K562 (cell line): Measurements from ENCODE around the gene SYT1. TPM values are rescaled to one million over a fixed set of nuclear protein-coding genes. Genes with fewer than 3 reads are reported as not detected.

Source experiments
- DDX20 ChIP-seq: fragments of 450-650 bp; IDR thresholded peaks from 2 replicates; pipeline ENCODE4 v1.6.1; 2016; ENCODE audit warnings: missing genetic modification characterization, low read depth, mild to moderate bottlenecking, missing compliant biosample characterization, moderate library complexity
- DMBX1 ChIP-seq: fragments of 250-450 bp; sonication (Bioruptor Pico); IDR thresholded peaks from 2 replicates; pipeline ENCODE4 v1.8.0; 2022; ENCODE audit warnings: inconsistent platforms, mild to moderate bottlenecking, moderate library complexity, borderline replicate concordance
- polyA plus RNA-seq, 8 experiments: library from polyadenylated mRNA; depleted of rRNA in 4 of 8; stranded (reverse) in 5 of 8; unstranded in 3 of 8; fragments of >200 nt; fragmentation: Nextera tagmentation in 2 of 8; fragmentation: Illumina TruSeq in 1 of 8; extraction: Ambion mirVana in 2 of 8; extraction: Trizol in 1 of 8; gene quantifications; 2 replicates each; pipeline versions ENCODE4 v1.2.1 to v1.2.3, GENCODE V29; 2011 to 2014; ENCODE audit warnings: inconsistent platforms in 1 of 8, missing spikeins in 1 of 8
- total RNA-seq, 7 experiments: library from RNA; depleted of rRNA in 6 of 7; stranded (reverse); fragments of >200 nt in 6 of 7; fragmentation: Illumina TruSeq in 2 of 7; extraction: Trizol in 2 of 7; gene quantifications; 2 replicates each; pipeline versions ENCODE4 v1.2.1 to v1.2.3, GENCODE V29; 2011 to 2021; ENCODE audit warnings: low replicate concordance in 1 of 7
- TF ChIP-seq, protein P1 (sequence below): sonication (generic); formaldehyde crosslinking; IDR thresholded peaks from 2 replicates; pipeline ENCODE4 v1.8.0; 2023; ENCODE audit warnings: missing genetic modification reagents, mild to moderate bottlenecking, borderline replicate concordance
- TF ChIP-seq, protein P2 (sequence below): fragments of 450-650 bp; IDR thresholded peaks from 2 replicates; pipeline ENCODE4 v1.6.1; 2016; ENCODE audit warnings: low read depth
- TF ChIP-seq, protein P3 (sequence below): IDR thresholded peaks from 2 replicates; pipeline ENCODE4 v1.6.1; 2016; ENCODE audit warnings: missing genetic modification characterization, missing compliant biosample characterization
- TF ChIP-seq, protein P4 (sequence below), 2 experiments: fragments of 200-800 bp in 1 of 2; sonication (Bioruptor generic) in 1 of 2; sonication (generic) in 1 of 2; formaldehyde crosslinking in 1 of 2; IDR thresholded peaks in 1 of 2; conservative IDR thresholded peaks in 1 of 2; 2 replicates each; pipeline versions ENCODE4 v1.5.0 to v1.6.1; 2016 to 2020; ENCODE audit warnings: missing compliant biosample characterization in 1 of 2, missing genetic modification characterization in 1 of 2, missing genetic modification reagents in 1 of 2

SYT1 gene
- total and polyA plus RNA-seq, 9 of the 15 experiments (the other 6 are each of a cell fraction or from before 2014, with no cell fraction given): 0.03 to 0.13 (median 0.07) TPM; not detected in 4

DNA sequence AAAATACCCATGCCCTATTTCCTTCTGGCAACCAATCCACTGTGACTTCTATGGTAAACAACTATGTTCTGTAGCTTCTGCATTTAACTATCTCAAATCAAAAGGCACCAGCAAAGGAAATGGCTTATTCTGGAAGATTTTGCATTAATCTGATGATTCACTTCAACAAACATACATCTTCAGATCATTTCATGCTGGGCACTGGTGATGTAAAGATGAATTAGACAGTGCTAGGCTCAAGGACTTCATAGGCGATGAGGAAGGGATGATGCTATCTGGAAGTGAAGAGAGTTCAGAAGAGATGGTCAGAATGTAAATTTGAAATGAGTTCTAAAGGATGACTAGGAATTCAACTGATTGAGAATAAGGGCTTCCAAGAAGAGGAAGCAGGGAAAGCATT is 462.9 kb downstream of the SYT1 start (continued):
- TF ChIP-seq, protein P1, sequence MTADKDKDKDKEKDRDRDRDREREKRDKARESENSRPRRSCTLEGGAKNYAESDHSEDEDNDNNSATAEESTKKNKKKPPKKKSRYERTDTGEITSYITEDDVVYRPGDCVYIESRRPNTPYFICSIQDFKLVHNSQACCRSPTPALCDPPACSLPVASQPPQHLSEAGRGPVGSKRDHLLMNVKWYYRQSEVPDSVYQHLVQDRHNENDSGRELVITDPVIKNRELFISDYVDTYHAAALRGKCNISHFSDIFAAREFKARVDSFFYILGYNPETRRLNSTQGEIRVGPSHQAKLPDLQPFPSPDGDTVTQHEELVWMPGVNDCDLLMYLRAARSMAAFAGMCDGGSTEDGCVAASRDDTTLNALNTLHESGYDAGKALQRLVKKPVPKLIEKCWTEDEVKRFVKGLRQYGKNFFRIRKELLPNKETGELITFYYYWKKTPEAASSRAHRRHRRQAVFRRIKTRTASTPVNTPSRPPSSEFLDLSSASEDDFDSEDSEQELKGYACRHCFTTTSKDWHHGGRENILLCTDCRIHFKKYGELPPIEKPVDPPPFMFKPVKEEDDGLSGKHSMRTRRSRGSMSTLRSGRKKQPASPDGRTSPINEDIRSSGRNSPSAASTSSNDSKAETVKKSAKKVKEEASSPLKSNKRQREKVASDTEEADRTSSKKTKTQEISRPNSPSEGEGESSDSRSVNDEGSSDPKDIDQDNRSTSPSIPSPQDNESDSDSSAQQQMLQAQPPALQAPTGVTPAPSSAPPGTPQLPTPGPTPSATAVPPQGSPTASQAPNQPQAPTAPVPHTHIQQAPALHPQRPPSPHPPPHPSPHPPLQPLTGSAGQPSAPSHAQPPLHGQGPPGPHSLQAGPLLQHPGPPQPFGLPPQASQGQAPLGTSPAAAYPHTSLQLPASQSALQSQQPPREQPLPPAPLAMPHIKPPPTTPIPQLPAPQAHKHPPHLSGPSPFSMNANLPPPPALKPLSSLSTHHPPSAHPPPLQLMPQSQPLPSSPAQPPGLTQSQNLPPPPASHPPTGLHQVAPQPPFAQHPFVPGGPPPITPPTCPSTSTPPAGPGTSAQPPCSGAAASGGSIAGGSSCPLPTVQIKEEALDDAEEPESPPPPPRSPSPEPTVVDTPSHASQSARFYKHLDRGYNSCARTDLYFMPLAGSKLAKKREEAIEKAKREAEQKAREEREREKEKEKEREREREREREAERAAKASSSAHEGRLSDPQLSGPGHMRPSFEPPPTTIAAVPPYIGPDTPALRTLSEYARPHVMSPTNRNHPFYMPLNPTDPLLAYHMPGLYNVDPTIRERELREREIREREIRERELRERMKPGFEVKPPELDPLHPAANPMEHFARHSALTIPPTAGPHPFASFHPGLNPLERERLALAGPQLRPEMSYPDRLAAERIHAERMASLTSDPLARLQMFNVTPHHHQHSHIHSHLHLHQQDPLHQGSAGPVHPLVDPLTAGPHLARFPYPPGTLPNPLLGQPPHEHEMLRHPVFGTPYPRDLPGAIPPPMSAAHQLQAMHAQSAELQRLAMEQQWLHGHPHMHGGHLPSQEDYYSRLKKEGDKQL: no peak
- TF ChIP-seq, protein P2, sequence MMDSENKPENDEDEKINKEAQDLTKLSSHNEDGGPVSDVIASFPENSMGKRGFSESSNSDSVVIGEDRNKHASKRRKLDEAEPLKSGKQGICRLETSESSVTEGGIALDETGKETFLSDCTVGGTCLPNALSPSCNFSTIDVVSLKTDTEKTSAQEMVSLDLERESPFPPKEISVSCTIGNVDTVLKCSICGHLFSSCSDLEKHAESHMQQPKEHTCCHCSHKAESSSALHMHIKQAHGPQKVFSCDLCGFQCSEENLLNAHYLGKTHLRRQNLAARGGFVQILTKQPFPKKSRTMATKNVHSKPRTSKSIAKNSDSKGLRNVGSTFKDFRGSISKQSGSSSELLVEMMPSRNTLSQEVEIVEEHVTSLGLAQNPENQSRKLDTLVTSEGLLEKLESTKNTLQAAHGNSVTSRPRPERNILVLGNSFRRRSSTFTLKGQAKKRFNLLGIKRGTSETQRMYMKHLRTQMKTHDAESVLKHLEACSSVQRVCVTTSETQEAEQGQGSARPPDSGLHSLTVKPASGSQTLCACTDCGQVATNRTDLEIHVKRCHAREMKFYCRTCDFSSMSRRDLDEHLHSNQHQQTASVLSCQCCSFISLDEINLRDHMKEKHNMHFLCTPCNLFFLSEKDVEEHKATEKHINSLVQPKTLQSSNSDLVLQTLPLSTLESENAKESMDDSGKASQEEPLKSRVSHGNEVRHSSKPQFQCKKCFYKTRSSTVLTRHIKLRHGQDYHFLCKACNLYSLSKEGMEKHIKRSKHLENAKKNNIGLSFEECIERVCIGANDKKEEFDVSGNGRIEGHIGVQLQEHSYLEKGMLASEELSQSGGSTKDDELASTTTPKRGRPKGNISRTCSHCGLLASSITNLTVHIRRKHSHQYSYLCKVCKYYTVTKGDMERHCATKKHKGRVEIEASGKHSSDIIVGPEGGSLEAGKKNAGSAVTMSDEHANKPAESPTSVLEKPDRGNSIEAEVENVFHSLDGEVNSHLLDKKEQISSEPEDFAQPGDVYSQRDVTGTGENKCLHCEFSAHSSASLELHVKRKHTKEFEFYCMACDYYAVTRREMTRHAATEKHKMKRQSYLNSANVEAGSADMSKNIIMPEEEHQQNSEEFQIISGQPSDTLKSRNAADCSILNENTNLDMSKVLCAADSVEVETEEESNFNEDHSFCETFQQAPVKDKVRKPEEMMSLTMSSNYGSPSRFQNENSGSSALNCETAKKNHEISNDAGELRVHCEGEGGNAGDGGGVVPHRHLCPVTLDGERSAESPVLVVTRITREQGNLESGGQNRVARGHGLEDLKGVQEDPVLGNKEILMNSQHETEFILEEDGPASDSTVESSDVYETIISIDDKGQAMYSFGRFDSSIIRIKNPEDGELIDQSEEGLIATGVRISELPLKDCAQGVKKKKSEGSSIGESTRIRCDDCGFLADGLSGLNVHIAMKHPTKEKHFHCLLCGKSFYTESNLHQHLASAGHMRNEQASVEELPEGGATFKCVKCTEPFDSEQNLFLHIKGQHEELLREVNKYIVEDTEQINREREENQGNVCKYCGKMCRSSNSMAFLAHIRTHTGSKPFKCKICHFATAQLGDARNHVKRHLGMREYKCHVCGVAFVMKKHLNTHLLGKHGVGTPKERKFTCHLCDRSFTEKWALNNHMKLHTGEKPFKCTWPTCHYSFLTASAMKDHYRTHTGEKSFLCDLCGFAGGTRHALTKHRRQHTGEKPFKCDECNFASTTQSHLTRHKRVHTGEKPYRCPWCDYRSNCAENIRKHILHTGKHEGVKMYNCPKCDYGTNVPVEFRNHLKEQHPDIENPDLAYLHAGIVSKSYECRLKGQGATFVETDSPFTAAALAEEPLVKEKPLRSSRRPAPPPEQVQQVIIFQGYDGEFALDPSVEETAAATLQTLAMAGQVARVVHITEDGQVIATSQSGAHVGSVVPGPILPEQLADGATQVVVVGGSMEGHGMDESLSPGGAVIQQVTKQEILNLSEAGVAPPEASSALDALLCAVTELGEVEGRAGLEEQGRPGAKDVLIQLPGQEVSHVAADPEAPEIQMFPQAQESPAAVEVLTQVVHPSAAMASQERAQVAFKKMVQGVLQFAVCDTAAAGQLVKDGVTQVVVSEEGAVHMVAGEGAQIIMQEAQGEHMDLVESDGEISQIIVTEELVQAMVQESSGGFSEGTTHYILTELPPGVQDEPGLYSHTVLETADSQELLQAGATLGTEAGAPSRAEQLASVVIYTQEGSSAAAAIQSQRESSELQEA: no peak
- TF ChIP-seq, protein P3, sequence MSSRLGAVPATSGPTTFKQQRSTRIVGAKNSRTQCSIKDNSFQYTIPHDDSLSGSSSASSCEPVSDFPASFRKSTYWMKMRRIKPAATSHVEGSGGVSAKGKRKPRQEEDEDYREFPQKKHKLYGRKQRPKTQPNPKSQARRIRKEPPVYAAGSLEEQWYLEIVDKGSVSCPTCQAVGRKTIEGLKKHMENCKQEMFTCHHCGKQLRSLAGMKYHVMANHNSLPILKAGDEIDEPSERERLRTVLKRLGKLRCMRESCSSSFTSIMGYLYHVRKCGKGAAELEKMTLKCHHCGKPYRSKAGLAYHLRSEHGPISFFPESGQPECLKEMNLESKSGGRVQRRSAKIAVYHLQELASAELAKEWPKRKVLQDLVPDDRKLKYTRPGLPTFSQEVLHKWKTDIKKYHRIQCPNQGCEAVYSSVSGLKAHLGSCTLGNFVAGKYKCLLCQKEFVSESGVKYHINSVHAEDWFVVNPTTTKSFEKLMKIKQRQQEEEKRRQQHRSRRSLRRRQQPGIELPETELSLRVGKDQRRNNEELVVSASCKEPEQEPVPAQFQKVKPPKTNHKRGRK (tag): no peak
- TF ChIP-seq, protein P4, sequence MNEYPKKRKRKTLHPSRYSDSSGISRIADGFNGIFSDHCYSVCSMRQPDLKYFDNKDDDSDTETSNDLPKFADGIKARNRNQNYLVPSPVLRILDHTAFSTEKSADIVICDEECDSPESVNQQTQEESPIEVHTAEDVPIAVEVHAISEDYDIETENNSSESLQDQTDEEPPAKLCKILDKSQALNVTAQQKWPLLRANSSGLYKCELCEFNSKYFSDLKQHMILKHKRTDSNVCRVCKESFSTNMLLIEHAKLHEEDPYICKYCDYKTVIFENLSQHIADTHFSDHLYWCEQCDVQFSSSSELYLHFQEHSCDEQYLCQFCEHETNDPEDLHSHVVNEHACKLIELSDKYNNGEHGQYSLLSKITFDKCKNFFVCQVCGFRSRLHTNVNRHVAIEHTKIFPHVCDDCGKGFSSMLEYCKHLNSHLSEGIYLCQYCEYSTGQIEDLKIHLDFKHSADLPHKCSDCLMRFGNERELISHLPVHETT (CRISPR knock-in tag; conservative IDR thresholded peaks at IDR 0.05 in 1 of 2, IDR thresholded peaks at IDR 0.05 in 1 of 2): no peak
- TF ChIP-seq DMBX1: no peak
- TF ChIP-seq DDX20 (tag): no peak
